ENCODE measurements around the gene NBPF1. TPM values are rescaled to one million over a fixed set of nuclear protein-coding genes. Genes with fewer than 3 reads are reported as not detected.
"Not testable (repeated sequence)": the region's sequence is repeated elsewhere in the genome, so short reads cannot be mapped to it uniquely, and the experiment has no call there.

The NBPF1 gene
- total RNA-seq, 1 donor from 2014 or later = 9.2 TPM

GRCh38 chr1:16645271-16646060 lies 32.1 kb upstream of the NBPF1 start:
- H3K27me3 ChIP-seq; intact Hi-C loops (cut with DNase I); H3K36me3 ChIP-seq; H3K9me3 ChIP-seq: not testable (repeated sequence)
- Histone ChIP-seq H3K4me3 (peak overlapping the region; percentile 64 to 69), H3K27ac (peak overlapping the region; percentile 73), H3K4me1 (peaks cover 12 to 22% of the 10 kb centered on the region in 2 donors)
- DNase-seq (ENCODE audit: low spot score in 2 of 2) = peak; percentile 8 to 79

- not testable (repeated sequence) for H3K27me3 ChIP-seq, H3K9me3 ChIP-seq, H3K36me3 ChIP-seq
- TF ChIP-seq CTCF (IDR thresholded peaks at IDR 0.05) = peak; percentile 38 to 68 (median 56)
- peaks cover 12 to 22% of the 10 kb centered on the region in 2 donors for H3K4me1 ChIP-seq
- intact Hi-C loops (cut with DNase I) = loop anchor here (1.0 kb wide), 1 partner anchor 31 kb away; the partner anchor contains the start of gene NBPF1
- peak overlapping the region; percentile 64 to 69 for H3K4me3 ChIP-seq
- DNase-seq (ENCODE audit: low spot score in 2 of 2) = peak; percentile 77 to 99
- H3K27ac ChIP-seq = peak overlapping the region; percentile 73
Measured at GRCh38 chr1:16644482-16645270, 31.3 kb upstream of the NBPF1 start.

- no peak for DNase-seq (ENCODE audit: low spot score in 2 of 2)
- Histone ChIP-seq H3K27me3 (no peaks in the 10 kb centered on the region), H3K9me3 (no peaks in the 10 kb centered on the region), H3K4me1 (peaks cover 12 to 22% of the 10 kb centered on the region in 2 donors), H3K27ac (peak overlapping the region; percentile 73), H3K36me3 (no peaks in the 10 kb centered on the region), H3K4me3 (peak overlapping the region; percentile 64 to 69)
- intact Hi-C loops (cut with DNase I) = loop anchor here (1.0 kb wide), 1 partner anchor 31 kb away; the partner anchor contains the start of gene NBPF1
- no peak for TF ChIP-seq CTCF (IDR thresholded peaks at IDR 0.05)
Measured at GRCh38 chr1:16644193-16644481, 30.8 kb upstream of the NBPF1 start.

- not testable (repeated sequence) for H3K27me3 ChIP-seq, H3K9me3 ChIP-seq, H3K36me3 ChIP-seq
- Histone ChIP-seq H3K27ac (peak overlapping the region; percentile 73), H3K4me1 (peaks cover 12 to 22% of the 10 kb centered on the region in 2 donors), H3K4me3 (peak overlapping the region; percentile 64 to 69)
- intact Hi-C loops (cut with DNase I) = loop anchor here (1.0 kb wide), 1 partner anchor 30 kb away; the partner anchor contains the start of gene NBPF1
- DNase-seq (ENCODE audit: low spot score in 2 of 2) = peak; percentile 33 to 69
Measured at GRCh38 chr1:16643476-16644192, 30.3 kb upstream of the NBPF1 start.

- H3K4me3 ChIP-seq = peak overlapping the region in 1 of 2 donors; percentile 69
- H3K36me3 ChIP-seq; H3K9me3 ChIP-seq; H3K27me3 ChIP-seq; intact Hi-C loops (cut with DNase I); H3K27ac ChIP-seq: not testable (repeated sequence)
- peaks cover 12 to 22% of the 10 kb centered on the region in 2 donors for H3K4me1 ChIP-seq
- peak; percentile 12 to 78 for DNase-seq (ENCODE audit: low spot score in 2 of 2)
Measured at GRCh38 chr1:16643001-16643411, 29.6 kb upstream of the NBPF1 start.

- H3K9me3 ChIP-seq; H3K36me3 ChIP-seq; H3K27ac ChIP-seq; H3K27me3 ChIP-seq; intact Hi-C loops (cut with DNase I): not testable (repeated sequence)
- peak; percentile 8 to 69 for DNase-seq (ENCODE audit: low spot score in 2 of 2)
- Histone ChIP-seq H3K4me3 (peak overlapping the region in 1 of 2 donors; percentile 69), H3K4me1 (peaks cover 12 to 22% of the 10 kb centered on the region in 2 donors)
Measured at GRCh38 chr1:16642025-16642966, 28.9 kb upstream of the NBPF1 start.

GRCh38 chr1:16641159-16641975 lies 28.0 kb upstream of the NBPF1 start:
- intact Hi-C loops (cut with DNase I); H3K4me3 ChIP-seq; H3K36me3 ChIP-seq; H3K27me3 ChIP-seq; H3K9me3 ChIP-seq; H3K27ac ChIP-seq: not testable (repeated sequence)
- peak in 1 of 2 donors; percentile 44 for DNase-seq (ENCODE audit: low spot score in 2 of 2)
- H3K4me1 ChIP-seq = peaks cover 12 to 22% of the 10 kb centered on the region in 2 donors

GRCh38 chr1:16639091-16640031 lies 26.0 kb upstream of the NBPF1 start:
- H3K4me1 ChIP-seq = peaks cover 12 to 15% of the 10 kb centered on the region in 2 donors
- DNase-seq (ENCODE audit: low spot score in 2 of 2) = peak; percentile 9 to 69
- H3K9me3 ChIP-seq; H3K36me3 ChIP-seq; intact Hi-C loops (cut with DNase I); H3K27me3 ChIP-seq; H3K27ac ChIP-seq; H3K4me3 ChIP-seq: not testable (repeated sequence)
